CD4-positive, alpha-beta T cell treated with Interleukin-4 for 1 hour (primary cell): ENCODE data around the gene FAM81B.

ENCODE experiments used
- DNase-seq, 2 donors: peaks; one replicate each; pipeline ENCODE4 v3.0.0-alpha.2; 2020 to 2022

FAM81B gene

DNA sequence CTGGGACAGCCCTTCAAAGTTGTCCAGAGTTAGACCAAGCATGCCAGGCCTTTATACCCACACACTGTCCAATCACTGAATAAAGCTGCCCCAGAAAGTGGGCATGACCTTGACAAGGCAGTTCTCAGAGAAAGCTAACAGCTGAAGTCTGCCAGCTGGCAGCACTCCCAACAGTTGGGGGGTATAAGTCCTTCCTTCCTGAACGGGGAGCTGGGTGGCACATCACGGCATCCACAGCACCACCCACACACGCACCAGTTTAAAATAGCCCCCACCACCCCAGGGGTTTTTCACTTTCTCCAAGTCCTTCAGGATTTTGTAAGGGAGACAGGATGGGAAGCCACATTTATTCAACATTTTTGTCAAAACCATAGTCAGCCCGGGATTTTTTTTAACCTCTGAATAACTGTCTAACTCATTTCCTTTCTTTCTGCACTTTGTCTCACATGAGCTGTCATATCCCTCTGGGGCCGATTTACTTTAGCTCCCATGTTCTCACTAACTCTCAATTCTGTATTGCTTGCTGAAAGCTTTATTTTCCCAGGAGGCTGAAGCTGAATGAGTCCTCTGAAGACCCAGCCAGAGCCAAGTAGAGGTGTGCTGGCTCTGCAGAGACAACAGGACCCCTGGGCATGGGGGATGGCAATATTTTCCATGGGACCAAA, 15.4 kb downstream of the FAM81B start:
- no peak for DNase-seq

DNA sequence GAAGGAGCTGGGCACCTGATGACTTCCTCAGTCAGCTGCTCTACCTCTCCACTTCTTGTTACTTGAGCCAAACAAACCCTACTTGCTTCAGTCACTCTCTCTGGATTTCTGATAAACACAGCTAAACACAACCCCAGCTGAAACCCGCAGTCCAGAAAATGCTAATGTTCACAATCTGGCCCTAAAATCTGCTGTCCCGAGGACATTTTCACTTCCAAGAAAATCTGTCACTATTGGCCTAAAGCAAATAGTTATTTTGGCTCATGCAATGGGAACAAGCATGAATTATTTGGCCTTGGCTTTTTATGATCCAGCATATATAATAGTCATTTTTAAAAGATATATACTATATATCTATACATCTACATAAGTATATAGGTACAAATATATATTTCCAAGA, 19.1 kb downstream of the FAM81B start:
- no peak for DNase-seq

DNA sequence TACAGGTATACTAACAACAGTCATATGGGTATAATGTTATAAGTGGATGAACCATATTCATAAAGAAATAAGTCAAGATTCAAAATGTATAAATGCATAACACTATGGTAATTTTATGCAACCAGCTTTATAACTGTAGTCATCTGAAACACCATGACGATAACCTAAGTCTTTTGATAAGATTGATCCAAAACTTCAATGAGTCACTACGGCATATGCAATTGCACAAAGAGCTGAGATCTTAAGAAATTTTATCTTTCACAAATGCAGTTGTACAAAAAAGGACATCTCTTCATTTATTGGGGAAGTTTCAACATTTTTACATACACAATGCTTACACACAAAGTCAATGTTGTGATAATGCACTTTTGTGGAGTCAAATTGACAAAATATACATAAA, 20.3 kb downstream of the FAM81B start:
- no peak for DNase-seq

DNA sequence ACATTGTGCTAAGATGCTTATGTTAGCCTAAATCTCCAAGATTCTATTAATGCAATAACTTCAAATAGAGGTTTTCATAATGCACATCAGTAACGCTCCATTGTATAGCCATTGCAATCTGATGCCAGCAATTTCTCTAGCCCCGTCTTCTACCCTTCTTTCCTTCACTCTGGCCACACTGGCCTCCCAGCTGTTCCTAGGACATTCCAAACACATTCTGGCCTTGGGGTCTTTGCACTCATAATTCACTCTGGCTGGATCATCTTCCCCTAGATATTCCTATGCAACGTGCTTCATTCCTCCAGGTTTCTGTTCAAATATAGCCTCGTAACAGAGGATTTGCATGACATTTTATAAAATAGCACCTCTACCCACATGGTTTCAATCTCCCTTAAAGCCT, 23.3 kb downstream of the FAM81B start:
- DNase-seq, result no peak

DNA sequence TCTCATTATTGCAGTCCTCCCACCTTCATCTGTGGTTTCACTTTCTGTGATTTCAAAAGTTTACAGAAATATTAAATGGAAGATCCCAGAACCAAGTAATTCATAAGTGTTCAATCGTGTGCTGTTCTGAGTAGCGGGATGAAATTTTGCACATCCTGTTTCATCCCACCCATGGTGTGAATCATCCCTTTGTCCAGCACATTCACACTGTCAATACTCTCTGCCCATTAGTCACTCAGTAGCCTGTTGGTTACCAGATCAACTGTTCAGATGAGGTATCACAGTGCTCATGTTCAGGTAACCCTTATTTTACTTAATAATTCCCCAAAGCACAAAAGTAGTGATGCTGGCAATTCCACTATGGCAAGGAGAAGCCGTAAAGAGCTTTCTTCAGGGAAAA, 26.8 kb downstream of the FAM81B start:
- DNase-seq, result no peak

DNA sequence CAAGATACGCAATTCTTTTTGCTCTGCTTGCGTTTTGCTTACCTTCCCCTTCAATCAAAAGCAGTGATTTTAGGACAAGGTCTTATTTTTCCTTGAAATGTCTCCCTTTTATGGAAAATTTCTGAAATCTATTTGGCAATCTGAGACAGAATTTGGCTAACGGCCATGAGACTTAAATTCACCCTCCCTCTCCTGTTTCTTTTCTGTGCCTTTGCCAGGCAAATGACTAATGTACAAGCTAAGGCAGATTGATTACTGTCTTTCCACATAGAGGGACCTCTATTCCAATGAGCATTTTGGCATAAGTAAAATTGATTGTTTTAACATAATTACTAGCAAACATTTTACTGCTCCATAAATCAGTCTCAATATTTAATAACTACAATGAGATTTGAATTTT, 31.7 kb downstream of the FAM81B start:
- DNase-seq, result no peak

DNA sequence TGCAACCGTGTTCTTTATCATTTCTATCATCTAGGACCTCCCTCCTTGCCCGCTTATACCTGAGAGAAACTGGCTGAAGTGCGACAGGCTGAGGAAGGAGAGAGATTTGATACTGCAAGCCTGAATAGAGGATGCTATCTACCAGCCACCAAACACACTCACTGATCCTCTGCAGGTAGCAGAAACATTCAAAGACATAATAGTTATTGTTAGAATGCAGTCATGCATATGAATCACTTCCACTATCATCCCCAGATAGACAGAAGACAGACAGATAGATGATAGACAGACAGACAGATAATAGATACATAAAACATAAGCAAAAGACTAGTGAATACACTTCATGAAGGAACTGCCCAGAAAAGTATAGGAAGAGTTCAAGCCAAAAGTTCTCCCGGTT, 32.9 kb downstream of the FAM81B start:
- DNase-seq, result no peak

DNA sequence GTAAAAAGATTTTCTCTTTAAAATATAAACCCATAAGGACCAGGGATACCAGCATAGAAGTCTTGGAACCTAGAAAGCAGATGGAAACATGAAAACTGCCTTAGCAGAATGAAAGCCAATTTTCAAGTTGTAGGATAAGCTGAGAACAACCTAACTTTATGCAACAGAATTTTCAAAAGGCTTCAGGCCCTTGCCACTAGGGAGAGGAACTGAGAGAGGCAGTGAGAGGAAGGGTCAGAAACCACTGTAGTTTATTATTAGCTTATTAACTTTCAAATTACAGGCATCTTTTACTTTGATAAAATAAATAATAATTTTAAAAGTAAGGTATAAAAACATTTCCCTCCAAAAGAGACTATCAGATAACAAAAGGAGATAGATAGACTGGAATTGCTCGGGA, 33.4 kb downstream of the FAM81B start:
- no peak for DNase-seq

DNA sequence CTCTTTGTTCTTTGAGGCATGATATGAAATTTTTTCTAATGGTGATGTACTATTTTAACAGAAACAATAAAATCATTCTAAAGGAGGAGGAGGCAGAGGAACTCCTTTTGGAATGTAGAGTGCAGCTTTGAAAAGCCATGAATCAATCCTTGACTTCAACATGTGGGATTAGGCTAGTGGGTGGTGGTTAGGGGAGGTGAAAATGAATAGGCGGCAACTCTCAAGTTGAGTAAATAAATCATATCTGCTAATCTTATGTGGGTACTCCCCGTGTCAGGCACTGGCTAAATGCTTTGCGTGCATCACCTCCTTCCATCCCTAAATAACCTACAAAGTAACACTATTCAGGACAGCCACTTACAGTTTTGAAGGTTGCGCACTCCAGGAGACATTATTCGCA, 35.1 kb downstream of the FAM81B start:
- DNase-seq, result no peak

DNA sequence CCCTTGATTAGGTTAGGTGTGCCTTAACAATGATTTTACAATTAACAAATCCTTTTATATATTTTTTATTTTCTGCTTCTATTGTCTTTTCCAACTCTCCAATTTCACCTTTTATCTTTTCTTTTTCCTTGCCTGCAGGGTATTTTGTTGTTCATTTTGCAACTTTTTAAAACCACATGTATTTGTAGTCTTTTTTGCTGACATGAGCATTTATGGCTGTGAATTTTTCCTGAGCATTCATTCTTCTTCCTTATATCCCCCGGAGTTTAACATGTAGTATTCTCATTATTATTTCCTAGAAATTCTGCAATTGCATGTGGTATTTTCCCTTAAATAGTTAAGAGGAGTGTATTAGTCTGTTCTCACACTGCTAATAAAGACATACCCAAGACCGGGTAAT, 41.6 kb downstream of the FAM81B start:
- no peak for DNase-seq

DNA sequence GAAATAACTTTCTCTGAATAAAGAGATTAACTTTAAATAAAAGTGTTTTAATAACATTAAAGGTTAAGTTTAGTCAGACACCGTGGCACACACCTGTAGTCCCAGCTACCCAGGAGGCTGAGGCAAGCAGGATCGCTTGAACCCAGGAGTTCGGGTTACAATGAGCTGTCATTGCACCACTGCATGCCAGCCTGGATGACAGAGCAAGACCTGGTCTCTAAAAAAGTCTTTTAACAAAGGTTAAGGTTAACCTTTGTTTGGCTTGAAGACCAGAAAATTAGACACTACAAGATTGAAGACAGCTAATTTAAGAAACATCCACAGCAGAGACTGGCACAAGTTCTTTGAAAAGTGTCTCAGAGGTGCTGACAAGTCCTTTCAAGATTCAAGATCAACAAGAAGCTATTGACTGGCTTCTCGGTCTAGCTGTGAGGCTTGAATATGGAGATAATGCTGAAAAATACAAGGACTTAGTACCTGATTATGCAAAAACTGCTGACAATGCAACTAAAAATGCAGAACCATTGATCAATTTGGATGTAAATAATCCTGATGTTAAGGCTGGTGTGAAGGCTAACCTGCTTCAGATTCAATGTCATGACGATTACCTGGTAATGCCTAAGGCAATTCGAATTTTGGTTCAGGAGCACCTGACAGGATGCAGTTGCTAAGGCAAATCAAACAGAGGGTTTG, 48.8 kb downstream of the FAM81B start:
- no peak for DNase-seq

DNA sequence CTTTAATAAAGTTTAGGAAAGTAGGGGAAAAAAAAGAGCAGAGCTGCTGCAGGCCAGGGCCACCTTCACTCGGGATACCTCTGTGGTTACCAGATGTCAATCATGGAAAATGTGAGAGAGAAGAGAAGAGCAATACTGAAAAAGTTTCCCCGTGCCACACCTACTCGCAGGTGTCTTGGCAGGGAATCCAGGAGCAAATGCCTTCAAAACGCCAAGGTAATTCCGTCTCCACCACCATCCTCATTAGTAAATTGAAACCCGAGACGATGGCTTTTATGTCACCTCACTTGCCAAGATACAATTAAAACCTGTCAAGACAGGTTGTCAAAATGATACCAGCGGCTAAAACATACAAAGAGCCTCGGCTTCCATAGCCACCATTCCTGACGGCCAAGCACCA, 49.7 kb downstream of the FAM81B start:
- DNase-seq, result no peak

DNA sequence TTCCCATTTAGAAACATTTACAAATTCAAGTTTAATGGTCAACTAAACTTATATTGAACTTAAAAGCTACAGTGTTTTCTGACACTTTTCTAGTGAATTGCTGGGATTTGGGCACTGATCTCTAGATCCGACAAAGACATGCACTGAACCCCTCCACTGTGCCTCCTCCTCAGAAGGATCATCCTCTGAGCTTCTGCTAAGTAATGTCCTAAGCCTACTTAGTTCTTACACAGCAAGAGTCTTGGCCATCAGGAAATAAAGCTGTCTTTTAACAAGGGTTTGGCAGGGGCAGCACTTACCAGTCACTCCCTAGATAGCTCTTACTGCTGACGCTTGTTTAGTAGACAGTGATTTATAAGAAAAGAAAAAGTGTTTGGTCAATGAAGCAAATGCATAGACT, 50.5 kb downstream of the FAM81B start:
- DNase-seq, result no peak

DNA sequence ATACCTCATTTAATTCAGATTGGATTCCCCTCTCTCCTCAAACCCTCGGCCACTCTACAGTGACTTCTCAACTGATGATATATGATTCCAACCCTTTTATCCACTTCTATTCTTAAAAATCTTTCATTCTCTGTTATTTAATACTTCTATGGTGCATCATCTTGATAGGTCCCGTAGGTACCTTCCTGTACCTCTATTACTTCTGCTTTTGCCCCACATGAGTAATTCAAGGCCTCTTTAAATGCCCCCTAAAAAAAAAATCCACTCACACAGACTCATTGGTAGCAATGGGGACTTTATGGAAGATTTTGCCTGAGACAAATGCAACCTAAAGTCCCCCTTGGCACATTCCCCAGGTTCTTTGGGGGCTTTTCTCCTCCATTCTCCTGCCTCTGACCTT, 54.3 kb downstream of the FAM81B start:
- DNase-seq, result no peak

DNA sequence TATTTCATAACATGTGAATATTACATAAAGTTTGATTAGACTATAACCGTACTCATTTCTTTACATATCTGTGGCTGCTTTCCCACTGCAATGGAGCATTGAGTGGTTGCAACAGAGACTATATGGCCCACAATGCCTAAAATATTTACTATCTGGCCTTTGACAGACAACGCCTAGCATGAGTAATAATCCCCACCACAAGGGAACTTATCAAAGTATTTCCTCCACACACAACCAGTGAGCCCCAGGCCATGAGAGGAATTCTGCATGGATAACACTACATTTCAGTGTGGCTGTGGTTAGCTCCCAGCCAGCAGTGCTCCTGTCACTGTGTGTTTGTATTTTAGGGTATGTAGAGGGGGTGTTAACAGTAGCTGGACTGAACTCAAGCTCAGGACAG, 54.8 kb downstream of the FAM81B start:
- no peak for DNase-seq

DNA sequence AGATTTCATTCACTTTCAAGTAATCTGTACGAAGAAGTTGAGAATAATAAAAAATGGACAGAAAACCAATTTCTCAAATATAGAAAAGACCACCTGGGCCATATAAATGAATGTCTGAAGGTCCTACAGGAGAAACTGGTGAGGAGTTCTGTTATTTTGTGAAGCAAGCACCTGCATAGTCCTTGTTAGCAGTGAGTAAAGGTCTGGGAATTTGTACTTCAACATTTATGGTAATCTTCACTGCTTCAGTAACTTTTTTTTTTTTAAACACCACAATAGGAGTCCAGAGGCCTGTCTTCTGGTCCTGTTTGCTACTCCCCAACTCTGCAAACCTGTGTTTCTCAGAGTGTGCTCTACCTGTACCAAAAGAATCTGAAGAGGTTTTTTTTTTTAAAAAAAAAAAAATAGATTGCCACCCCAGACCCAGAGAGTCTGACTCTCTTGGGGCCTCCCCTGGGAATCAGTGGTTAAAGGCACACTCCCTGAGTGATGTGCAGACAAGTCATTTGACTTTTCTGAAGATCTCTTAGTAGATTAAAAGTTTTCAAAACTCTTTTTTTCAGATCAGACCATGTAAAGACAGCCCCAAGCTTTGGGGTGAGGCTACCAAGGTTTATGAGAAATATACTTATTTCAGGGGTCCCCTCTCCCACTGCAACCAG, 55.5 kb downstream of the FAM81B start:
- DNase-seq, result no peak

DNA sequence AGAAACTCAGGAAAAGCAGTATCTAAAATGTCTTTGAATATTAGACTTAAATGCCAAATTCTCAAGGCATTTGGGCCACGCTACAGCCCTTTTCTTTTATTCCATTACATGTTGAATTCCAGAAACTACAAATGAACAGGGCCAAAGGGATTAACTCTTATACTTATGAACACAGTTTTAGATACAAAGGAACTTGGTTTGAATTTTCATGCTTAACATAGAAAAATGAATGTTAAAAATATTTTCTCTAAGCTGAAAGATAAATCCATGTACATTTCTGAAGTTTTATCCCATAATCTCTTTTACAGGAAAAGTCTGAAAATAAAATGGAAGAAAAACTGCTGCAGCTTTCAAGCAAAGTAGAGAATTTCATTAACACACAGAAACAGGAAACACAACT, 56.8 kb downstream of the FAM81B start:
- DNase-seq, result no peak

DNA sequence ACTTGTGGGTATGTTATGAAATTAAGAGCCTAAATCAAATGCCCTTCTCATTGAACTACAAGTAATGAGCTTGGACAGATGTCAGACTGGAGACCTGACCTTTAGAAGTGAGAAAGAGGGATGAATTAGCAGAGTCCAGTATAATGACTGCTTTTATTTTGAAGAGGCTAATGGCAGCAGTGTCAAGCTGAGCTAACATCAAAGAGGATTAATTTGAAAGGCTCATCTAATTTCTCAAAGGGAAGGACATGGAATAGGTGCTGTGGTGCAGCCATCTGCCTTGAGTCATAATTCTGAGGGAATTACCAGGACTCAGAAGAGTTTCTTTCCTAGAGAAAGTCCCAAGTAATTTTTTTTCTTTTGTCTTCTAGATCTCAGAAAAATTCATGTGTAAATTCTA, 57.6 kb downstream of the FAM81B start:
- no peak for DNase-seq

DNA sequence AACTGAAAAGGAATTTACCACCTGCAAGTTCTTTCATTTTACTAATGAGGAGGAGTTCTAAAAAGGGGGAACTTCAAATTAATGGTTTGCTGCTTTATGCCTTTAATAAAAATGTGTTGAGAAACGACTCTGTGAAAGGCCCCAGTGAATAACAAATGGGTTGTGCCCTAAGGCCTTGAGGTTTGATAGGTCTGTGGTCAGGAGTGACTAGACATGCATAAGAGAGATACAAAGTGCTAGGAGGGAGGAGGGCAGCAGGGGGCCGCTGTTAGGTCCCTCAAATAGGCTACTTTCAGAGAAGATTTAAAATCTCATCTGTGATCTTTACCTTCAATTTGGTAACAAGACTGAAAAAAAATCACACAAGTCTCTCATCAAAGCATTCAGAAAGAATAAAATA, 58.3 kb downstream of the FAM81B start:
- DNase-seq, result no peak

DNA sequence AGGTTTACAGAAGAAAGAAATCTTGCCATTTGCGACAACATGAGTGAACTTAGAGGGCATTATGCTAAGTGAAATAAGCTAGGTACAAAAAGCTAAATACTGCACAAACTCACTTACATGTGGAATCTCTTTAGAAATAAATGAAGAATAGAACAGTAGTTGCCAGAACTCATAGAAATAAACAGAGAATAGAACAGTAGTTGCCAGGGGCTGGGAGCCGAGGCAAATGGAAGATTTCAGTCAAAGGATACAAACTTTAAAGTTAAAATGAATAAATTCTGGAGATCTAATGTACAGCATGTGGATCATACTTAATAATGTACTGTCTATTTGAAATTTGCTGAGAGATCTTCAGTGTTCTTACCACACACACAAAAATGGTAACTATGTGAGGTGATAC, 63.4 kb downstream of the FAM81B start:
- DNase-seq, result no peak

DNA sequence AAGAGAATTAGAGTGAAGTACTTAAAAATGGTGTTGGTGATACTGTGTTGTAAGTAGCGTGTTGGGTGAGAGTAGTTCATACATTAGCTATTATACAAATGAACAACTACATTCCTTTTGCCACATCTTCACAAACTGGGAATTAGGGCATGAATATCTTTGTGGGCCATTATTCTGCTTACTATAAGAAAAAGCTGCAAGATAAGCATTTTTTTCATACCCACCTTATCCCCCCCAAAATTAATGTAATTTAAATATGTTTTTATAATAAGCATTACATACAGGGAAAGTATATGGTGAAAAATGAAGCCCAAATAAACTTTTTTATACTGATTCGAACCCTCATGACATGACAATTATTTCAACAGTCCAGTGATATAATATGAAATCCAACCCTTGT, 69.5 kb downstream of the FAM81B start:
- DNase-seq, result no peak

DNA sequence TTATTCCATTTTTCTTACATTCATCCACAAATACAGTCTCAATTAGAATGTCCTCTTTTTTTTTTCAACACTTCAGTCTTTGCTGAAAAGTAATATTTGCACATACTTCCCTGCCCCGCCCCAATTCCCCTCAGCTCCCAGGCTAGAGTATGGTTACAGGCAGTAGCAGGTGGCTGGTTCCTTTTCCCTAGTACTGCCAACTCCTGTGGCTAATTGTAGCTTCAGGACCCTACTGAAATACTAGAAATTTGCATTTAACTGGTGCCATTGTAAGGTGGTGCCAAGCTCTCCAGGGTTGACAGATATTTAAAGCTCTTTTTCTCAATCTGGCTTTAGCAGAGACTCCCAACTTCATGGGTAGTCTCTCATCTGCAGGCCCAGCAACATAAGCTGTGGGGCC, 80.3 kb downstream of the FAM81B start:
- no peak for DNase-seq

DNA sequence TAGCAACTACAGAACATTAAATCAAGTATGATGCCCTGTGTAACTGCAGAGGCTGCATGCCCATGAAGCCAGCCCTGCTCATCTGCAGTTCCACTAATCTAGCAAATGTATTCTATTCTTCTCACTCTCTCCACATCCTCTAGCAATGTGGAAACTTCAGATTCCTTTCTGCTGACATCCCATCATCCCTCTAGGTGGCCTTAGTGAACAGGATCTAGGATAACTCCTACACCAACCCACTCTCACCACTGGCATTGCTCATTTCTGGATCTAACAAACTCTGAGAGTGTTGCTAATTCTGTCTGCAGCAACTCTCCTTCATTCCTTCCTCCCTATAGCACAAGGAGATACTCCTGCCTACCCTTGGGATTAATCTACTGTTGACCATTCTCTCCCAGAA, 80.8 kb downstream of the FAM81B start:
- no peak for DNase-seq

DNA sequence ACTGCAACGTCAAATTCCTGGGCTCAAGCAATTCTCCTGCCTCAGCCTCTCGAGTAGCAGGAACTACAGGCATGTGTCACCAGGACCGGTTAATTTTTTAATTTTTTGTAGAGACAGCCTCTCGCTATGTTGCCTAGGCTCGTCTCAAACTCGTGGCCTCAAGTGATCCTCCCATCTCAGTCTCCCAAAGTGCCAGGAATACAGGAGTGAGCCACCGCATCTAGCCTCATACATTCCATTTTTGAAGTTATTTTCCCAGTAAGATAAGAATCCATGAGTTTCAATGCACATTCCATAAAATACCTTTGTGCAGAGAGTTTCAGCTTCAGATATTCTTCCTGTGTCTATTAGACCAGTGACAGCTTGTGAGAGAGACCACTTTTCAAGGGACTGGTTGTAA, 93.3 kb downstream of the FAM81B start:
- no peak for DNase-seq

DNA sequence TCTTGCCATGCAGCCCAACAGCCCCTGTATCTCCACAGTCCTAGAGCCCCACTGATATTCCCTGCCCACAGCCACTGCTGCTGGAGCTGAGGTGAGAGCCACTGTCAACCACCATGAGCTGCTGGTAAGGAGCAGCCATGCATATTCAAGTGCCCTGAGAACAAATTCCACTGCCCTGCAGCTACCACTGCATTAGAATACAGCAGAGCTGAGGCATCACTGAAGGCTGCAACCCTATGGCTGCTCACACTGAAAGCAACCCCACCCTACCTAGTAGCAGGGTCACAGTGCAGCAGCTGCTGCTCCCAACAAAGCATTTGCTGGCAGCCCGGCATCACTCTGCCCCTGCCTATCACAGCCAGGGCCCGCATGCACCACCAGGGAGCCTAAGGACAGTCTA, 95.0 kb downstream of the FAM81B start:
- no peak for DNase-seq
